SH-SY5Y (cell line): ENCODE measurements around the gene SLC41A3.

Experiments used
- GATA2 ChIP-seq: IDR thresholded peaks from 2 replicates; pipeline ENCODE4 v1.6.1; 2011; ENCODE audit warnings: mild to moderate bottlenecking, low read depth, low read length
- GATA3 ChIP-seq: IDR thresholded peaks from 2 replicates; pipeline ENCODE4 v1.6.1; 2011; ENCODE audit warnings: low read depth, mild to moderate bottlenecking, low read length, moderate library complexity

- TF ChIP-seq GATA3 (no peak), GATA2 (no peak)
These were observed 122.7 kb downstream of the SLC41A3 start for GRCh38 chr3:125961289-125961589.
